ENCODE data around the gene FXYD5.

The FXYD5 gene

DNA sequence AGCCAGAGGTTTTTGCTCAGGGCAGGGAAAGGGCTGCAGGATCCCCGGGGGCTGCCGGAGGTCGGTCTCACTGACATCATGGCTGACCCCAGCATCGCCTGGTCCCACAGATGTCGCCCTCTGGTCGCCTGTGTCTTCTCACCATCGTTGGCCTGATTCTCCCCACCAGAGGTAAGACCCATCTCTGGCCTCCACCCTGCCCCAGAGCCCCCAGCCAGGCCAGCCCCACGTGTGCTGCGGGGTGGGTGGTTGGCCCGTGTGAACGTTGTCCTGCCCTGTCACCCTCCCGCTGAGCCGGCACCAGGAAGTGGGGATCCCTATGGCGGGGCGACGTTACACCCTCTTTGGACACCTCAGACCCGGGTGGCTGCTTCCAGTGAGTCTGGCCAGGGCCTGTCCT lies 906 bp downstream of the FXYD5 start:
- in situ Hi-C loops (cut with MboI; ENCODE audit: low sequenced_read_pairs), result no loop called here

DNA sequence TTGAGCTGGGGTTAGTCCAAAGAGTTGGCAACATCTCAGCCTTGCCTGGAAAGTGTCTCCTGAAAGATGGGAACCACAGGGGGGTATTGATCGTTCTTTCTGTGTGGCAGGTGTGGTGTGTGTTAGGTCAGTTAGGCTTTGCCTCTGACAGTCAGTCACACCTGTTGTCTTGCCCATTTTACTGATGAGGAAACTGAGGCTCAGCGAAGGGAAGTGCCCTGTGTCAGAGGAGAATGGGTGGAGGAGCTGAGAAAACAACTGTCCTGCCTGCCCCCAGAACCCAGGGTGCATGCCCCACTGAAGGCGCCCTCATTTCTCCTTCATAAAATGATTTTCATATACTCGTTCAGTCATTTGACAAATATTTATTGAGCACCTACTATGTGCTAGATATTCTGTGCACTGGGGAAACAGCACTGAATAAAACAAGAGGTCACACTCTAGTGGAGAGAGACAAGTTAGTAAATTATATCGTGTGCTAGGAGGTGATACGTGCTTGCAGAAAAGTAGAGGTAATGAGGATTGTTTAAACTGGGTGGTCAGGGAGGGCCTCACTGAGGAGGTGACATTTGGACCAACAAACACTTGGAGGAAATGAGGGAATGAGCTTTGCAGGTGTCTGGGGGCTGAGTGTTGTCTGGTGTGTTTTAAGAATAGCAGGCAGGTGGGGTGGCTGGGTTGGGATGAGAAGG lies 1.6 kb downstream of the FXYD5 start:
- in situ Hi-C loops (cut with MboI; ENCODE audit: low sequenced_read_pairs), result no loop called here

DNA sequence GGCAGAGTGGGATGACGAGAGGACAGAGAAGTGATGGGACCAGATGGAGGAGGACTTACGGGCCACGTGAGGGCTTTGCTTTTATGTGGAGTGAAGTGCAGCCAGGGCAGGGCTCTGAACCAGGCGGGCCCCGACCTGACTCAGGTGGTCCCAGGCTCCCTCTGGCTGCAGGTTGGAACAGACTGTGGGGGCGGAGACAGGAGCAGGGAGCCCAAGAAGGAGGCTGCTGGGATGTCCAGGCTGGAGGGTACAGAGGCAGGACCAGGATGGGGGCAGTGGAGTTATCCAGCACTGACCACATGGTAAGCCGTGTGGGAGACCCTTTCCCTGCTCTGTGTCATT lies 2.1 kb downstream of the FXYD5 start:
- in situ Hi-C loops (cut with MboI; ENCODE audit: low sequenced_read_pairs), result no loop called here

DNA sequence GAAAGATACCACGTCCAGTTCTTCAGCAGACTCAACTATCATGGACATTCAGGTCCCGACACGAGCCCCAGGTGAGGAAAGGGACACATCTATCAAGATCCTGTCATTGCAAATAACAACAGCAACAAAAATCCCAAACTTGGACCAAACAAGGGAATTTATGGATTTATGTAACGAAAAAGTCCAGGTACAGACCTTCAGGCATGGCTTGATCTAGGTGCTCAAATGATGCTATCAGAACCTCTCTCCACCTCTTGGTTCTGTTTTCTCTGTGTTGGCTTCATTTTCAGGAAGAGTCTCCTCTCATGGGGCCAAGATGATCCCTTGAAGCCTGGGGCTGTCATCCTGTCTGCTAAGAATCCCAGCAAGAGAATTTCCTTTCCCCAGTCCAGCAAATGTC lies 2.9 kb downstream of the FXYD5 start:
- in situ Hi-C loops (cut with MboI; ENCODE audit: low sequenced_read_pairs), result no loop called here

DNA sequence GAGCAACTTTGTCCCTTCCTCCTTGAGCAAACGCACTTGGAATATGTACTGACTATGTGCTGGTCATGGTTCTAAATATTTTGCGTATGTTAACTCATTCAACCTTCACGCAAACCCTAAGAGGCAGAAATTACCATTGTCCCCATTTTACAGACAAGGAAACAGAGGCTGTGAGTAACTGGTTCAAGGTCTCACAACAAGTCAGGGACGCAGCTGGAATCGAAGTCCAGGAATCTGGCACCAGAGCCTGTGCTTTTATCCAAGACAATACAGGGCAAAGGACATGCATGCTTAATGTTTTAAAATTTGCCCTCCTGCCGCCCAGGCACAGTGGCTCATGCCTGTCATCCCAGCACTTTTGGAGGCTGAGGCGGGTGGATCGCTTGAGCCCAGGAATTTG lies 5.1 kb downstream of the FXYD5 start:
- in situ Hi-C loops (cut with MboI; ENCODE audit: low sequenced_read_pairs), result no loop called here

DNA sequence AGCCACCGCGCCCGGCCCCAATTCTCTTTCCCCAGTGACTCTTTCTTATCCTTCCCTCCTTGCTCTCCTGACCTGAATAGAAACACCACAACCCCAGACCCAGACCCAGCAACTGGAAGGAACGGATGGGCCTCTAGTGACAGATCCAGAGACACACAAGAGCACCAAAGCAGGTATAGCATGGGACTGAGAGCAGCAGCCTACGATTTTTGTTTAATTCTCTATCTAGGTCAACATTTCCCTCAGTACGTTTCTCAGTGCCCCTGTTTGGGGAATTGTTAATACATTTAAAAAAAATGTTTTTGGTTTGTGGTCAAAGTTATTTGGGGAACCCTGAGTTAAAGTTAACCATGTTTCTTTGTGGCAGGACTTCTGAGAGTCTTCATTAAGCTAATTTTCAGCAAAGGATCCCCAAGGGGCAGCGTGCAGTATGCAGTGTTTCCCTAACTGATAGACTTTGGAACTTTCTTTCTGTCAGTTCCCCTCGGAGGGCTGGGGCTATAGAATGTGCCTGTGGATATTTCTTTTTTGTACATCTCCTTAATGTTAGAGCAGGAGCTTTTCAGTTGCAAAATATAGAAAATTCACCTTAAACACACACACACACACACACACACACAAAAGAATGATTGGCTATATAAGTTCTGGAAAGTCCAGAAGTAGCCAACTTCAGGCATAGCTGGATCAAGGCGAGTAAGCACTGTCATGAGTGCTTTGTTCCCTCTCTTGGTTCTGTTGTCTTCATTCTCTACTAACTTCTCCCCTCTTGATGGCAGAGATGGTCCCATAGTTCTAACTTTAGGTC lies 6.3 kb downstream of the FXYD5 start:
- in situ Hi-C loops (cut with MboI; ENCODE audit: low sequenced_read_pairs), result no loop called here

DNA sequence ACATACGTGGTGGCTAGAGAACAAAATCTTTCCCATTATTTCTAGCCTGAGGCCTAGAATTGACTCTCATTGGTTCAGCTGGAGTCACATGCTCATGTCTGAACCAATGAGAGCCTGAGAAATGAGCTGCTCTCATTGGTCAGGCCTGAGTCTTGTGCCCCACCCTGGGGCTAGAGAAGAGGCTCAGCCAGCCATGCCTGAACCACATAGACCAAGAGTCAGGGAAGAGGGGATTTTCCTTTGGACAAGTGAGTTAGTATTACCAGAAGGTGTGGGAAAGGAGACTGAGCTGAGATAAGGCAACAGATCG lies 6.9 kb downstream of the FXYD5 start:
- in situ Hi-C loops (cut with MboI; ENCODE audit: low sequenced_read_pairs), result no loop called here

DNA sequence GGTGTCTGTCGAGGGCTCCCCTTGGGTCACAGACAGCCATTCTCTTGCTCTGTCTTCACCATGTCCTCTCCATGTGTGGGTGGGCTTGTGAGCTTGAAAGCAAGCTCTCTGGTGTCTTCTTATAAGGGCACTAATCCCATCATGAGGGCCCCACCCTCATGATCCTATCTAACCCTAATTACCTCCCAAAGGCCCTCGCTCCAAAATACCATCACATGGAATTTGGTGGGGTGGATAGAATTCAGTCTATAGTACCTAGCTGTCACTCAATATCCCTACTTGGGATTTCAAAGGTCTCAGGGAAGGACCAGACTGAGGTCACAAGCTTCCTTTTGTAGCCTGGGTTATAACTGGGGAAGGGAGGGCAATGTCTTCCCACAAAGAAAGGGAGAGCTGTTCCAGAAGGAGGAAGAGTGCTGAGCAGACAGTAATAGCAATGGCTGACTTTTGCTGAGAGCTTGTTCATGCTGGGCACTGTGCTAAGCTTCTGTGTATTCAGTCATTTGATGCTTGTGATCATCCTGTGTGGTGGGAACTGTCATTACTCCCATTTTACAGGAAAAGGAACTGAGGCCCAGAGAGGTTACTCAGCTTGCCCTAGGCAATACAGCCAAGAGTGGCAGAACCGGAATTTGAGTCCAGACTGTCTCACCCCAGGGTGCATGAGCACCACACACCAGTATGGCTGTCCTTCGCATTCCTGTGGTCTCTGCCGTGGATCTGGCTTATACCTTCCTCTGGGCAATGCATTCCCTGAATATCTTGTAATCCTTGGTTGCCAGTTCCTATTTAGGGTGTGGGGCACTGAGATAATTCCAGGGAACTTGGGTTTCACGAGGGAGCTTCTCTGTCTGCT lies 8.2 kb downstream of the FXYD5 start:
- in situ Hi-C loops (cut with MboI; ENCODE audit: low sequenced_read_pairs), result no loop called here

DNA sequence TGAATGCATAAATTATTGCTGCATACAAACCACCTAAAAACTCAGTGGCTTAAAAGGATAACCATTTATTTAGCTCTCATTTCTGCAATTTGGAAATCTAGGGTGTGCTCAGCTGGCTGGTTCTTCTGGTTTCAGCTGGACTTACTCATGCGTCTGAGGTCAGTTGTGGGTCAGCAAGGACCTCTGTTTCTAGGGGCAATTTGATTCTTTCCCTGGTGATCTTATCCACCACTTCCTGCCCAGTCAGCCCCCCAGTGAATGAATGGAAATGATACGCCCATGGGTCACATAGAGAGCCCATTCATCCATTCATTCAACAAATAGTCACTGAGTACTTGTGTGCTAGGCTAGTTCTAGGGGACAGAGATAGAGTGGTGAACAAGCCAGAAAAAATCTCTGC lies 9.9 kb downstream of the FXYD5 start:
- in situ Hi-C loops (cut with MboI; ENCODE audit: low sequenced_read_pairs), result no loop called here

DNA sequence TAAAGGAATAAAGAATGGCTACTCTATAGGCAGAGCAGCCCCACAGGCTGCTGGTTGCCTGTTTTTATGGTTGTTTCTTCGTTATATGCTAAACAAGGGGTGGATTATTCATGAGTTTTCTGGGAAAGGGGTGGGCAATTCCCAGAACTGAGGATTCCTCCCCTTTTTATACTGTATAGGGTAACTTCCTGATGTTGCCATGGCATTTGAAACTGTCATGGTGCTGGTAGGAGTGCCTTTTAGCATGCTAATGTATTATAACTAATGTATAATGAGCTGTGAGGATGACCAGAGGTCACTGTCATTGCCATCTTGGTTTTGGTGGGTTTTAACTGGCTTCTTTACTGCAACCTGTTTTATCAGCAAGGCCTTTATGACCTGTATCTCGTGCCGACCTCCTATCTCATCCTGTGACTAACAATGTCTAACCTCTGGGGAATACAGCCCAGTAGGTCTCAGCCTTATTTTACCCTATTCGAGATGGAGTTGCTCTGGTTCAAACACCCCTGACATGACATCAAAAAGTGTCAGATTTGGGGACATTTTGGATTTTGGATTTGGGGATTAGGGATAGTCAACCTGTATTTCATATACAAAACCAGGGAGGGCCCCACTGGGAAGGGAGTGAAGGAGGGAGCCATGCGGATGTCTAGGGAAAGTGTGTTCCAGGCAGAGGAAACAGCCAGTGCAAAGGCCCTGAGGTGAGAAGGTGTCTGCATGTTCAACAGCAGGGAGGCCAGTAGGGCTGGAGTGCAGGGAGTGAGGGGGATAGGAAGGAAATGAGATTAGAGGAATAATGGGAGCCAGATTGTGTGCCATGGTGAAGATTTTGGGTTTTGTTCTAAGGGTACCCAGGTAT lies 10.9 kb downstream of the FXYD5 start:
- in situ Hi-C loops (cut with MboI; ENCODE audit: low sequenced_read_pairs), result no loop called here

DNA sequence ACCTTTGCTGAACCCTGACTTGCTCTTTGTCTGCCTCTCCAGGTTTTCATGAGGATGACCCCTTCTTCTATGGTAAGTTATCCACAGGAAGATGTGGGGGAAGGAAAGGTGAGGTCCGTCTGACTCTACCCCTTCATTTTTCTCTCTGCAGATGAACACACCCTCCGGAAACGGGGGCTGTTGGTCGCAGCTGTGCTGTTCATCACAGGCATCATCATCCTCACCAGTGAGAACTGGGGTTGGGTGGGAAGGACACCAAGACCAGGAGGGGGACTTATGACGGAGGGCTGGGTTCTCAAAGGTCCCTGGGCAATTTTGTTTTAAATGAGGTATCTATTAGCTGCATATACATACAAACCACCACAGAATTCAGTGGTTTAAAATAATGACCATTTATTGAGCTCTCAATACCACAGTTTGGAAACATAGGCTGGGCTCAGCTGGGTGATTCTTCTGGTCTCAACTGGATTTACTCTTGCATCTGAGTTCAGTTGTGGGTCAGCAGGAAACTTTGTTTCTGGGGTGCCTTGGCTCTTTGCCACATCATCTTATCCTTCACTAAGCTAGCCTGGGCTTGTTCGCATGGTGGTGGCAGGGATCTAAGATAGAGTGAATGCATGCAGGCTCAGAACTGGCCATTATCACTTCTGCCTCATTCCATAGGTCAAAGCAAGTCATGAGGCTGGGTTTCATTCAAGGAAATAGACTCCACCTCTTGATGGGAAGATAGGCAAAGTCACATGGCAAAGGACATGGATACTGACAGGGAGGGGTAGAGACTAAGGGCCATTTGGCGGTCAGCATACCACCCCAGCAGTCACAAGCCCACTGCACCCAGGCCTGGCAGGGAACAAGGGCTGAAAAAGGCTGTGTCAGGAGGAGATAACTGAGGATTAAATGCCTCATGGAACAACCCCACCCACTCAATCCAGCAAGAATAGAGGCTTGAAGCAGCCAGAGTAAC lies 11.8 kb downstream of the FXYD5 start:
- in situ Hi-C loops (cut with MboI; ENCODE audit: low sequenced_read_pairs), result no loop called here

DNA sequence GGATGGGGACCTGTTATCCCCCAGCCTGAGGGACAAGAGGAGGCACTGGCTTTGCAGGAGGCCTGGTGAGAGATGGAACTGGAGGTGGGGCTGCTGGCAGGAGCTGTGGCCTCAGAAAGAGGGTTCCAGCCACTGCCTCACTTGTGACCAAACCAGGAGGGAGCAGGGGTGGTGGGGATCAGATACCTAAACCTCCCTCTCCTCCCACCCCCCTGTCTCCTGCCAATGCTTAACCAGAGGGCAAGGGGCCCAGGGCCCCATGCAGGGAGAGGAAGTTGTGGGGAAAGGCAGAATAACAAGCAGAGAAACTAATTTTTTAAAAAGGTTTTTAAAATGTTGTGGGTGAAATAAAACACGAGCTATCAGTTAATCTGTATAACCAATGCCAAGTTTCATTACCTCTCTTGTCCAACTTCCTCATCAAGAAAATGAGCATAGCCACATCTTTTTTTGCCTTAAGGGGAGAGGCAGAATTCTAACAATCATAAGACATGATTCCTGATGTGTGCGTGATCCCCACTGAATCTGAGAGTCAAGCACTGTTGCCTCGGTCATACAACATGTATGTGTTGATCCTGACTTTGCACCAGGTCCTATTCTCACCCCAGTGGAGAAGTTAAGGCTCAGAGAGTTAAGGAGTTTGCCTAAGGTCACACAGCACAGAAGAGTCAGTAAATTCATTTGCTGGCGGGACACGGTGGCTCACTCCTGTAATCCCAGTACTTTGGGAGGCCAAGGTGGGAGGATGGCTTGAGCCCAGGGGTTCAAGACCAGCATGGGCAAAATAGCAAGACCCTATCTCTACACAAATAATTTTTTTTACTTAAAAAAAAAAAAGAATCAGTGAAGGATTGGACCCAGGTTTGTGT lies 12.9 kb downstream of the FXYD5 start:
- in situ Hi-C loops (cut with MboI; ENCODE audit: low sequenced_read_pairs), result no loop called here

DNA sequence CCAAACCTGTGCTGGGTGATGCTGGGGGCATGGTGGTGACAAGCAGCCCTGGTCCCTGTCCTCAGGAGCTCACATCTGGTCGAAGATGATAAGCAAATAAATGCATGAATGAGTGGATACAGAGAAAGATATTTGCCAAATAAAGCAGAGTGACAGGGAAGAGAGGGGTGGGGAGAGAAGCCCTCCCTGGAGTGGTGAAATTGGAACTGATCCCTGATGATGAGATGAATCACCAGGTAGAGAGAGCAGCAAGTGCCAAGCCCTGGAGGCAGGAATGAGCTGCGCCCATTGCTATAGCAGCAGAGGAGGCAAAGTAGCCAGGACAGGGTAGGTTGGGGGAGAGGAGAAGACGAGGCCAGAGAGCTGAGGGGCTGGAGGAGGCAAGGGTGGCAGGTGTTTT lies 13.7 kb downstream of the FXYD5 start:
- in situ Hi-C loops (cut with MboI; ENCODE audit: low sequenced_read_pairs), result no loop called here

DNA sequence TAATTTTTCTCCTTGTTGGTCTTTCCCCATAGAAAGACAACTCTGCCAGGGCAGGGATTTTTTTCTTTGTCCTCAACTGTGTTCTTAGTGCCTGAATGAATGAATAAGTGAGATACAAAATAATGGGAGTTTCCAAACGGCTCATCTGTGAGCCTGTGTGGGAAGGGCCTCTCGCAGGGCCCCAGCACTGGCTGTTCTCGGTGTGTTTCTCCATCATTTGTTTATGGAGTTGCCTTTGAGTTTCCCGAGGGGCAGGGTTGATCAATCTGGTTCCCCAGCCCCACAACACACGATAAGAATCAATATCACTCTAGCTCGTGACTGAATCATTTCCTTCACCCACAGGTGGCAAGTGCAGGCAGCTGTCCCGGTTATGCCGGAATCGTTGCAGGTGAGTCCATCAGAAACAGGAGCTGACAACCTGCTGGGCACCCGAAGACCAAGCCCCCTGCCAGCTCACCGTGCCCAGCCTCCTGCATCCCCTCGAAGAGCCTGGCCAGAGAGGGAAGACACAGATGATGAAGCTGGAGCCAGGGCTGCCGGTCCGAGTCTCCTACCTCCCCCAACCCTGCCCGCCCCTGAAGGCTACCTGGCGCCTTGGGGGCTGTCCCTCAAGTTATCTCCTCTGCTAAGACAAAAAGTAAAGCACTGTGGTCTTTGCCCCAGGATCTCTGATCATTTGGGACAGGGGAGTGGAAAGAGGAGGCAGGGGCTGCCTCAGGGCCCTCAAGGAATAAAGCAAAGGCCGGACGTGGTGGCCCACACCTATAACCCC lies 14.9 kb downstream of the FXYD5 start:
- in situ Hi-C loops (cut with MboI; ENCODE audit: low sequenced_read_pairs), result no loop called here

DNA sequence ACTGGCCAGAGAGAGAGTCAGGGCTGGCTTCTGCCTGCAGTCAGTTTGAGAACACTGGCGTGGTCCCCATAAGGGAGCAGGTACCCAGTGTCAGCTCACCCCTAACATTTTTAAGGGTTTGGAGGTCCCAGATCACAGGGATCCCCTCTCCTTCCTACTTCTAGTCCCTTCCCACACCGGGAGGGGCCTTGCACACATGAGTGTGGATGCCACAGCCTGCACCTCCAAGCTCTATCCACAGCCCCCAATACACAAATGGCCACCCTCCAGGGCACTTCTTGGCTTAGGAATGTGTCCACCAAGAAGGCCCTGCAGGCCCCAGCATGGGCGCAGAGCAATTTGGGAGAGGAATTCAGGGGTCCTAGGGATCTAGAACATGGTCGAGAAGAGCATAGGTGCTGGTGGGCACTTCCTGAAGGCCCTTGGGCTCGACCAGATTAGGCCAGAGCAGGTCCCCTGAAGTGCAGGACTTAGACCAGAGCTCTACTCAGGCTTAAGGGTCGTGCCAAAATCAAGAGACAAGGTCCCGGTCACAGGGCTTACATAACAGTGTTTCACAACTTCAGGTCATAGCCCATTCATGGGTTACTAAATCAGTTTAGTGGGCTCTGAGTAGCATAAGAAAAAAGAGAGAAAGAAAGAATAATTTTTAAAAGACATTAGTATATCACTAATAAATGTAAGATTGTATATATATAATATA lies 16.0 kb downstream of the FXYD5 start:
- in situ Hi-C loops (cut with MboI; ENCODE audit: low sequenced_read_pairs), result no loop called here

DNA sequence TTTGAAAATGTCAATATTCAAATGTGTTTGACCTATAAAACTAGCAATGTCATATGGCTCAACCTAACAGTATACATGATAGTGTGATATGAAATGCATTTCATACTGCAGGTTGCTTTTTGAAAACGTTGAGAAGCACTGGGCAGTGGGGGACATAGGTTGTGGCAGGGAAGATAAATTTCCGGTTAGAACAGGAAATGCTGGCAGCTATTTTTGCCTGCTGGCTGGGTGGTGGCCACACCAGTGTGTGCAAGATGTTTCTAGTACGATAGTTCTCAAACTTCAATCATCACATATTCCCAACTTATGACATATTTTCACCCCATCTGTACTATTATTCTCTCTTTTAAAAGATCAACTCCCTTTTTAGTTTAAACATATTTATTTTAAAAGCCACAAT lies 17.2 kb downstream of the FXYD5 start:
- in situ Hi-C loops (cut with MboI; ENCODE audit: low sequenced_read_pairs), result no loop called here

DNA sequence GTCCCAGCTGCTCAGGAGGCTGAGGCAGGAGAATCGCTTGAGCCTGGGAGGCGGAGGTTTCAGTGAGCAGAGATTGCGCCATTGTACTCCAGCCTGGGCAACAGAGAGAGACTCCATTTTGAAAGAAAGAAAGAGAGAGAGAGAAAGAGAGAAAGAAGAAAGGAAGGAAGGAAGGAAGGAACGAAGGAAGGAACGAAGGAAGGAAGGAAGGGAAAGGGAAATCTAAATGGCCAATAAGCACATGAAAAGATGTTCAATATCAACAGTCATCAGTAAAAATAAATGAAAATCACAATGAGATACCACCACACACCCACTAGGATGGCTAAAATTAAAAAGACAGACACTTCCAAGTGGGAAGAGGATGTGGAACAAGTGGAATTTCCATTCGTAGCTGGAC lies 19.7 kb downstream of the FXYD5 start:
- in situ Hi-C loops (cut with MboI; ENCODE audit: low sequenced_read_pairs), result no loop called here

DNA sequence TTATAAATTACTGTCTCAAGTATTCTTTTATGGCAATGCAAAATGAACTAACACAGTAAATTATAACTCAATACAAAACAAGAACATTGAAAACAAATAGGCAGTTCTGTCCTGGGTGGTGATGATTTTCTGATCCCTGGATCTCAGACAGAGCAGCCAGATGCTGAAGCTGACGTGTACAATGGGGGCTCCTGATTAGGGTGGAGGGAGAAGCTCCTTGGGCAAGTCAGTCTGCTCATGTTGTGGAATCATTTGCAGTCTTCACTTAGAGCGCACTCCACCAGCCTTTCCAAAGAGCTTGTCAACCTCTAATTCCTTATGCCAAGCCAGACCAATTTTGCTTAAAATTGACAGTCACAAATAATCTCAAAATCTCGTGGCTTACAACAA lies 21.6 kb downstream of the FXYD5 start:
- in situ Hi-C loops (cut with MboI; ENCODE audit: low sequenced_read_pairs), result no loop called here

All from HL-60/S4 treated with phorbol 12-myristate 13-acetate at 8.2 ng/mL for 4 days and 3 days (cell line).